Astrocyte (in vitro differentiated cells and primary cell): ENCODE data around the gene ZNF385C. TPM values are rescaled to one million over a fixed set of nuclear protein-coding genes. Genes with fewer than 3 reads are reported as not detected.

ENCODE experiments used
- DNase-seq: peaks from one replicate; pipeline ENCODE4 v3.0.0-alpha.2; 2010; ENCODE audit warnings: low read depth
- FAIRE-seq: peaks from 2 replicates; lab custom pipeline; 2011; peaks lifted over from hg19 to GRCh38; lab: Jason Lieb, UNC
- H2AFZ ChIP-seq: 2 replicates; pipeline ENCODE4 v1.6.0; 2012; ENCODE audit warnings: low read depth, low read length, inconsistent platforms
- H3K27ac ChIP-seq: 2 replicates; pipeline ENCODE4 v1.5.1; 2011; ENCODE audit warnings: low read depth, low read length, inconsistent platforms
- H3K27me3 ChIP-seq: 2 replicates; pipeline ENCODE4 v1.6.0; 2011; ENCODE audit warnings: low read length, inconsistent platforms; ENCODE audit not compliant: insufficient read depth
- H3K36me3 ChIP-seq: 2 replicates; pipeline ENCODE4 v1.5.1; 2011; ENCODE audit warnings: low read length, inconsistent platforms; ENCODE audit not compliant: insufficient read depth
- H3K4me1 ChIP-seq: 2 replicates; pipeline ENCODE4 v1.5.1; 2011; ENCODE audit warnings: low read length, inconsistent platforms; ENCODE audit not compliant: insufficient read depth
- H3K4me2 ChIP-seq: 2 replicates; pipeline ENCODE4 v1.6.0; 2012; ENCODE audit warnings: low read length, inconsistent platforms
- H3K4me3 ChIP-seq: 2 replicates; pipeline ENCODE4 v1.5.1; 2011; ENCODE audit warnings: low read depth, mild to moderate bottlenecking, low read length, inconsistent platforms; ENCODE audit not compliant: insufficient read depth
- H3K79me2 ChIP-seq: 2 replicates; pipeline ENCODE4 v1.6.0; 2012; ENCODE audit warnings: mild to moderate bottlenecking, low read length, inconsistent platforms; ENCODE audit not compliant: insufficient read depth
- H3K9ac ChIP-seq: 2 replicates; pipeline ENCODE4 v1.6.0; 2012; ENCODE audit warnings: mild to moderate bottlenecking, low read length, inconsistent platforms
- H3K9me3 ChIP-seq: 2 replicates; pipeline ENCODE4 v1.5.1; 2012; ENCODE audit warnings: low read depth, mild to moderate bottlenecking, low read length, inconsistent platforms; ENCODE audit not compliant: insufficient read depth
- H4K20me1 ChIP-seq: 2 replicates; pipeline ENCODE4 v1.6.0; 2012; ENCODE audit warnings: low read length, inconsistent platforms; ENCODE audit not compliant: insufficient read depth
- H3K27ac Mint-ChIP-seq: one replicate; pipeline ENCODE4 v1.8.0; 2021; ENCODE audit warnings: mild to moderate bottlenecking, mixed read lengths; ENCODE audit not compliant: unreplicated experiment
- H3K27me3 Mint-ChIP-seq: one replicate; pipeline ENCODE4 v1.8.0; 2021; ENCODE audit warnings: low read depth, mixed read lengths; ENCODE audit not compliant: unreplicated experiment
- H3K36me3 Mint-ChIP-seq: one replicate; pipeline ENCODE4 v1.8.0; 2021; ENCODE audit warnings: low read depth, mixed read lengths; ENCODE audit not compliant: unreplicated experiment
- H3K4me1 Mint-ChIP-seq: one replicate; pipeline ENCODE4 v1.8.0; 2021; ENCODE audit warnings: low read depth, mixed read lengths; ENCODE audit not compliant: unreplicated experiment
- H3K4me3 Mint-ChIP-seq: one replicate; pipeline ENCODE4 v1.8.0; 2021; ENCODE audit warnings: mild to moderate bottlenecking, moderate library complexity, mixed read lengths; ENCODE audit not compliant: unreplicated experiment
- H3K9me3 Mint-ChIP-seq: one replicate; pipeline ENCODE4 v1.8.0; 2021; ENCODE audit warnings: mild to moderate bottlenecking, mixed read lengths; ENCODE audit not compliant: unreplicated experiment
- EZH2 ChIP-seq: IDR thresholded peaks from 2 replicates; pipeline ENCODE4 v1.6.1; 2012; ENCODE audit warnings: mild to moderate bottlenecking, low read length, inconsistent platforms; ENCODE audit not compliant: insufficient read depth
- total RNA-seq: library from RNA; stranded (reverse); gene quantifications from 2 replicates; pipeline ENCODE4 v1.2.1, GENCODE V29; 2021
- TF ChIP-seq, protein P1 (sequence below): IDR thresholded peaks from 2 replicates; pipeline ENCODE4 v1.5.1; 2011; ENCODE audit warnings: low read depth, mild to moderate bottlenecking, inconsistent platforms, low read length, moderate library complexity; ENCODE audit not compliant: insufficient read depth

The ZNF385C gene
- total RNA-seq, 1 donor from 2014 or later: 0.39 TPM

DNA sequence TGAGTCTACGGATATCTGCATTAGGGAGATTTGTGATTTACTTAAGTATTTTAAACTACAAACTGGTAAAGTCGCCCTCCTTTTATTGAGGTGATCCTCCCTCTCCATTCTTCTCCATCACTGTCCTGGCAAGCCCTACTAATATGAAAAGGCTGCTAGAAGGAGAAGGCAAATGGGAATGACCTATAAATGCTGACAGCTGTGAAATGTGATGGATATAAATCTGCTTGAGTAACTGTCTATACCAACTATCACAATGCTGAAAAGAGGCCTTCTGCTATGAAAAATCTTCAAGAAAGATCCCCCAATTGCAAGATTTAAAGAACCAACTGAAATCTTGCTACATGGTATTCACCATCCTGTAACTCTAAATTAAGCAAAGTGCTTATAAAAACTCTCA, 96.5 kb downstream of the ZNF385C start:
- H3K27me3 Mint-ChIP-seq: no peaks in the 10 kb centered on the region
- H3K27ac ChIP-seq: no peak overlapping the region
- DNase-seq (no peak), FAIRE-seq (no peak)
- no peaks in the 10 kb centered on the region for H3K9me3 Mint-ChIP-seq
- no peak for TF ChIP-seq EZH2
- TF ChIP-seq, protein P1, sequence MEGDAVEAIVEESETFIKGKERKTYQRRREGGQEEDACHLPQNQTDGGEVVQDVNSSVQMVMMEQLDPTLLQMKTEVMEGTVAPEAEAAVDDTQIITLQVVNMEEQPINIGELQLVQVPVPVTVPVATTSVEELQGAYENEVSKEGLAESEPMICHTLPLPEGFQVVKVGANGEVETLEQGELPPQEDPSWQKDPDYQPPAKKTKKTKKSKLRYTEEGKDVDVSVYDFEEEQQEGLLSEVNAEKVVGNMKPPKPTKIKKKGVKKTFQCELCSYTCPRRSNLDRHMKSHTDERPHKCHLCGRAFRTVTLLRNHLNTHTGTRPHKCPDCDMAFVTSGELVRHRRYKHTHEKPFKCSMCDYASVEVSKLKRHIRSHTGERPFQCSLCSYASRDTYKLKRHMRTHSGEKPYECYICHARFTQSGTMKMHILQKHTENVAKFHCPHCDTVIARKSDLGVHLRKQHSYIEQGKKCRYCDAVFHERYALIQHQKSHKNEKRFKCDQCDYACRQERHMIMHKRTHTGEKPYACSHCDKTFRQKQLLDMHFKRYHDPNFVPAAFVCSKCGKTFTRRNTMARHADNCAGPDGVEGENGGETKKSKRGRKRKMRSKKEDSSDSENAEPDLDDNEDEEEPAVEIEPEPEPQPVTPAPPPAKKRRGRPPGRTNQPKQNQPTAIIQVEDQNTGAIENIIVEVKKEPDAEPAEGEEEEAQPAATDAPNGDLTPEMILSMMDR: no peak
- H4K20me1 ChIP-seq: peaks cover 62% of the 10 kb centered on the region
- H3K4me1 Mint-ChIP-seq: peaks cover 34% of the 10 kb centered on the region
- no peak overlapping the region for H3K4me3 Mint-ChIP-seq
- H3K9me3 ChIP-seq: no peaks in the 10 kb centered on the region
- peaks cover 24% of the 10 kb centered on the region for H3K4me1 ChIP-seq
- H3K36me3 ChIP-seq: peaks cover 18% of the 10 kb centered on the region
- H3K36me3 Mint-ChIP-seq: peaks cover 10% of the 10 kb centered on the region
- H3K4me3 ChIP-seq: no peak overlapping the region
- H3K4me2 ChIP-seq: no peak overlapping the region
- no peak overlapping the region for H3K9ac ChIP-seq
- H2AFZ ChIP-seq: no peak overlapping the region
- H3K27me3 ChIP-seq: no peaks in the 10 kb centered on the region
- no peak overlapping the region for H3K27ac Mint-ChIP-seq
- peaks cover 65% of the 10 kb centered on the region for H3K79me2 ChIP-seq

- Histone ChIP-seq H3K27me3 (no peaks in the 10 kb centered on the region), H3K36me3 (peaks cover 26% of the 10 kb centered on the region), H4K20me1 (peaks cover 73% of the 10 kb centered on the region), H3K4me2 (no peak overlapping the region), H3K79me2 (peaks cover 53% of the 10 kb centered on the region), H3K9me3 (no peaks in the 10 kb centered on the region), H3K4me3 (no peak overlapping the region), H3K27ac (no peak overlapping the region), H3K9ac (no peak overlapping the region), H2AFZ (no peak overlapping the region), H3K4me1 (peaks cover 32% of the 10 kb centered on the region)
- Mint-ChIP-seq H3K4me3 (no peak overlapping the region), H3K36me3 (peaks cover 10% of the 10 kb centered on the region), H3K27me3 (no peaks in the 10 kb centered on the region), H3K9me3 (no peaks in the 10 kb centered on the region), H3K27ac (no peak overlapping the region), H3K4me1 (peaks cover 40% of the 10 kb centered on the region)
- DNase-seq: no peak
- no peak for FAIRE-seq
- no peak for TF ChIP-seq EZH2
- TF ChIP-seq, protein P1: no peak
Measured at GRCh38 chr17:42000413-42001133, 97.7 kb downstream of the ZNF385C start.

GRCh38 chr17:41998497-41998896, 99.8 kb downstream of the ZNF385C start:
- Histone ChIP-seq H3K79me2 (peaks cover 32% of the 10 kb centered on the region), H2AFZ (no peak overlapping the region), H3K36me3 (peaks cover 36% of the 10 kb centered on the region), H3K27me3 (no peaks in the 10 kb centered on the region), H4K20me1 (peaks cover 61% of the 10 kb centered on the region), H3K4me1 (peaks cover 24% of the 10 kb centered on the region), H3K4me2 (no peak overlapping the region), H3K27ac (no peak overlapping the region), H3K9ac (no peak overlapping the region), H3K9me3 (no peaks in the 10 kb centered on the region), H3K4me3 (no peak overlapping the region)
- FAIRE-seq: no peak
- peaks cover 14% of the 10 kb centered on the region for H3K36me3 Mint-ChIP-seq
- H3K4me1 Mint-ChIP-seq: peaks cover 32% of the 10 kb centered on the region
- H3K27me3 Mint-ChIP-seq: no peaks in the 10 kb centered on the region
- no peak overlapping the region for H3K4me3 Mint-ChIP-seq
- H3K27ac Mint-ChIP-seq: no peak overlapping the region
- TF ChIP-seq, protein P1: no peak
- no peak for TF ChIP-seq EZH2
- DNase-seq: no peak
- no peaks in the 10 kb centered on the region for H3K9me3 Mint-ChIP-seq
